Measurements from ENCODE around the gene PRKCZ. TPM values are rescaled to one million over a fixed set of nuclear protein-coding genes. Genes with fewer than 3 reads are reported as not detected.
A peak's percentile ranks its signal among the peaks of the same experiment; 100 is the strongest.

The PRKCZ gene
- total RNA-seq, 1 donor from 2014 or later, result 120 TPM

DNA sequence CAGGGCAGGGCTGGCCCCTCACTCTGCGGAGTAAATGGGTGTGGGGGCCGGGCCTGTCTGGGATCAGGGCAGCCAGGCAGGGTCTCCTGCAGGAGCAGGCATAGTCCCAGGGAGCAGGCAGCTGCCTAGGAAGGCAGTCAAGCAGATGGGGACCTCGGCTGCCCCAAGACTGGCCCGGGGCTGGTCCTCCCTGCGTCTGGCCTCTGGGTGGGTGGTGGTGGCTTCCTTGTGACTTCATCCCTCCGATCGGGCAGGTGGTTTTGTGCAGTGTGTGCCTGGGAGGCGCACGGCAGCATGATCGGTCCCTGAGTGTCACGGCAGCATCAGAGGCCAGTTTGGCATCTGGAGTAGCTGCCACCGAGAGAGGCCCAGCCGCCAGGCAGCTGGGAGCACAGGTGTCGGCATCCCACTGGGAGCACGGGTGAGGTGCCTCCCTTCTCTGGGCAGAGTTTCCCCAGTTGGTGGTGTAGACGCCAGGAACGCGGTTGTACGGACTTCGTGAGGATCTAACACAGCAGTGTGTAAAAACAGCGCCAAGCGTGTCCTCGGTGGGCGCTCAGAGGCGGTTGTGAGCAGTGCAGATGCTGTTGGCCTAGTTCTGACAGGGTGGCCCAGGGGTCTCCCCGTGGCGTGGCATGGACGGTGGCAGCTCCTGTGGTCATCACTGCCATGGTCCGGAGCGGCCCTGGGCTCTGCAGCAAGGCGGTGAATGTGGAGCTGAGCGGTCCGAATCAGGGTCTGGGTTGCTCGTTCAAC is 45.9 kb downstream of the PRKCZ start:
- H3K4me3 Mint-ChIP-seq (ENCODE audit: unreplicated experiment), result peak overlapping the region; percentile 38
- peaks cover 18% of the 10 kb centered on the region for H3K27me3 Mint-ChIP-seq (ENCODE audit: unreplicated experiment)
- H3K27ac Mint-ChIP-seq (ENCODE audit: unreplicated experiment), result peak overlapping the region; percentile 70
- peaks cover 18% of the 10 kb centered on the region for H3K9me3 Mint-ChIP-seq (ENCODE audit: unreplicated experiment)
- TF ChIP-seq, protein P1, sequence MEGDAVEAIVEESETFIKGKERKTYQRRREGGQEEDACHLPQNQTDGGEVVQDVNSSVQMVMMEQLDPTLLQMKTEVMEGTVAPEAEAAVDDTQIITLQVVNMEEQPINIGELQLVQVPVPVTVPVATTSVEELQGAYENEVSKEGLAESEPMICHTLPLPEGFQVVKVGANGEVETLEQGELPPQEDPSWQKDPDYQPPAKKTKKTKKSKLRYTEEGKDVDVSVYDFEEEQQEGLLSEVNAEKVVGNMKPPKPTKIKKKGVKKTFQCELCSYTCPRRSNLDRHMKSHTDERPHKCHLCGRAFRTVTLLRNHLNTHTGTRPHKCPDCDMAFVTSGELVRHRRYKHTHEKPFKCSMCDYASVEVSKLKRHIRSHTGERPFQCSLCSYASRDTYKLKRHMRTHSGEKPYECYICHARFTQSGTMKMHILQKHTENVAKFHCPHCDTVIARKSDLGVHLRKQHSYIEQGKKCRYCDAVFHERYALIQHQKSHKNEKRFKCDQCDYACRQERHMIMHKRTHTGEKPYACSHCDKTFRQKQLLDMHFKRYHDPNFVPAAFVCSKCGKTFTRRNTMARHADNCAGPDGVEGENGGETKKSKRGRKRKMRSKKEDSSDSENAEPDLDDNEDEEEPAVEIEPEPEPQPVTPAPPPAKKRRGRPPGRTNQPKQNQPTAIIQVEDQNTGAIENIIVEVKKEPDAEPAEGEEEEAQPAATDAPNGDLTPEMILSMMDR (IDR thresholded peaks at IDR 0.05; ENCODE audit: partially characterized antibody, unreplicated experiment), result no peak
- peaks cover 7% of the 10 kb centered on the region for H3K36me3 Mint-ChIP-seq (ENCODE audit: unreplicated experiment)
- peaks cover 27% of the 10 kb centered on the region for H3K4me1 Mint-ChIP-seq (ENCODE audit: low read depth, unreplicated experiment)
- peak; percentile 63 for DNase-seq

GRCh38 chr1:2097386-2098300 is 47.4 kb downstream of the PRKCZ start:
- Mint-ChIP-seq H3K36me3 (ENCODE audit: unreplicated experiment) (peaks cover 13% of the 10 kb centered on the region), H3K27me3 (ENCODE audit: unreplicated experiment) (peaks cover 21% of the 10 kb centered on the region), H3K4me1 (ENCODE audit: low read depth, unreplicated experiment) (peaks cover 25% of the 10 kb centered on the region), H3K27ac (ENCODE audit: unreplicated experiment) (peak overlapping the region; percentile 16), H3K9me3 (ENCODE audit: unreplicated experiment) (peaks cover 22% of the 10 kb centered on the region), H3K4me3 (ENCODE audit: unreplicated experiment) (peak overlapping the region; percentile 17)
- DNase-seq, result no peak
- TF ChIP-seq, protein P1 (IDR thresholded peaks at IDR 0.05; ENCODE audit: partially characterized antibody, unreplicated experiment), result no peak

DNA sequence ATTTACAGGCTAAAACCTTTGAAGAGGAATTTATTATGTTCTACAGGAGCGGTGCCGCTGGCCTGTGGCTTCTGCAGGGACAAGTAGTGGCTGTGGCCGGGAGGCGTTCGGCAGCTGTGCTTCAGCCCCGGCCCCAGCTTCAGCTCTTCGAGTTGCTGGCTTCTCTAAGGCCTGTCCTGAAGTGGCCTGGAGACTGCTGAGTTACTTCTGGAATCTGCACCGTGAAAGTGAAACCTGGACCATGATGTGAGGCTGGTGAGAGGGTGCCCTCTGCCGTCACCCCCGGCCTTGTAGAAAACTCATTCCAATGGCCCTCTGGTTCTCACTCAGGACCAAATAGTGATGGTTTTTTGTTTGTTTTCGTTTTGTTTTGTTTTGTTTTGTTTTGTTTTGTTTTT is 48.1 kb downstream of the PRKCZ start:
- peaks cover 22% of the 10 kb centered on the region for H3K9me3 Mint-ChIP-seq (ENCODE audit: unreplicated experiment)
- peaks cover 29% of the 10 kb centered on the region for H3K4me1 Mint-ChIP-seq (ENCODE audit: low read depth, unreplicated experiment)
- TF ChIP-seq, protein P1 (IDR thresholded peaks at IDR 0.05; ENCODE audit: partially characterized antibody, unreplicated experiment), result no peak
- H3K36me3 Mint-ChIP-seq (ENCODE audit: unreplicated experiment), result peaks cover 13% of the 10 kb centered on the region
- peaks cover 21% of the 10 kb centered on the region for H3K27me3 Mint-ChIP-seq (ENCODE audit: unreplicated experiment)
- H3K27ac Mint-ChIP-seq (ENCODE audit: unreplicated experiment), result no peak overlapping the region
- no peak for DNase-seq
- H3K4me3 Mint-ChIP-seq (ENCODE audit: unreplicated experiment), result no peak overlapping the region

GRCh38 chr1:2098839-2099785 is 48.9 kb downstream of the PRKCZ start:
- peaks cover 33% of the 10 kb centered on the region for H3K4me1 Mint-ChIP-seq (ENCODE audit: low read depth, unreplicated experiment)
- peaks cover 24% of the 10 kb centered on the region for H3K9me3 Mint-ChIP-seq (ENCODE audit: unreplicated experiment)
- no peak for DNase-seq
- peaks cover 21% of the 10 kb centered on the region for H3K27me3 Mint-ChIP-seq (ENCODE audit: unreplicated experiment)
- peaks cover 13% of the 10 kb centered on the region for H3K36me3 Mint-ChIP-seq (ENCODE audit: unreplicated experiment)
- H3K27ac Mint-ChIP-seq (ENCODE audit: unreplicated experiment), result peak overlapping the region; percentile 98
- TF ChIP-seq, protein P1 (IDR thresholded peaks at IDR 0.05; ENCODE audit: partially characterized antibody, unreplicated experiment), result no peak
- H3K4me3 Mint-ChIP-seq (ENCODE audit: unreplicated experiment), result no peak overlapping the region

Measured in glutamatergic neuron (in vitro differentiated cells).